ENCODE data around the gene ATP11B. TPM values are rescaled to one million over a fixed set of nuclear protein-coding genes. Genes with fewer than 3 reads are reported as not detected.

Gene ATP11B
- total and polyA plus RNA-seq, 3 donors from 2014 or later: 65.8 to 138 (median 114) TPM

- DNase-seq: no peak
- TF ChIP-seq, protein P1, sequence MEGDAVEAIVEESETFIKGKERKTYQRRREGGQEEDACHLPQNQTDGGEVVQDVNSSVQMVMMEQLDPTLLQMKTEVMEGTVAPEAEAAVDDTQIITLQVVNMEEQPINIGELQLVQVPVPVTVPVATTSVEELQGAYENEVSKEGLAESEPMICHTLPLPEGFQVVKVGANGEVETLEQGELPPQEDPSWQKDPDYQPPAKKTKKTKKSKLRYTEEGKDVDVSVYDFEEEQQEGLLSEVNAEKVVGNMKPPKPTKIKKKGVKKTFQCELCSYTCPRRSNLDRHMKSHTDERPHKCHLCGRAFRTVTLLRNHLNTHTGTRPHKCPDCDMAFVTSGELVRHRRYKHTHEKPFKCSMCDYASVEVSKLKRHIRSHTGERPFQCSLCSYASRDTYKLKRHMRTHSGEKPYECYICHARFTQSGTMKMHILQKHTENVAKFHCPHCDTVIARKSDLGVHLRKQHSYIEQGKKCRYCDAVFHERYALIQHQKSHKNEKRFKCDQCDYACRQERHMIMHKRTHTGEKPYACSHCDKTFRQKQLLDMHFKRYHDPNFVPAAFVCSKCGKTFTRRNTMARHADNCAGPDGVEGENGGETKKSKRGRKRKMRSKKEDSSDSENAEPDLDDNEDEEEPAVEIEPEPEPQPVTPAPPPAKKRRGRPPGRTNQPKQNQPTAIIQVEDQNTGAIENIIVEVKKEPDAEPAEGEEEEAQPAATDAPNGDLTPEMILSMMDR (IDR thresholded peaks at IDR 0.05): no peak
- no peak for TF ChIP-seq POLR2A (IDR thresholded peaks at IDR 0.05)
- intact Hi-C loops (cut with DNase I; ENCODE audit: low total_unique reads): no loop called here
Observed at GRCh38 chr3:182790612-182791011, 2.7 kb upstream of the ATP11B start.

DNA sequence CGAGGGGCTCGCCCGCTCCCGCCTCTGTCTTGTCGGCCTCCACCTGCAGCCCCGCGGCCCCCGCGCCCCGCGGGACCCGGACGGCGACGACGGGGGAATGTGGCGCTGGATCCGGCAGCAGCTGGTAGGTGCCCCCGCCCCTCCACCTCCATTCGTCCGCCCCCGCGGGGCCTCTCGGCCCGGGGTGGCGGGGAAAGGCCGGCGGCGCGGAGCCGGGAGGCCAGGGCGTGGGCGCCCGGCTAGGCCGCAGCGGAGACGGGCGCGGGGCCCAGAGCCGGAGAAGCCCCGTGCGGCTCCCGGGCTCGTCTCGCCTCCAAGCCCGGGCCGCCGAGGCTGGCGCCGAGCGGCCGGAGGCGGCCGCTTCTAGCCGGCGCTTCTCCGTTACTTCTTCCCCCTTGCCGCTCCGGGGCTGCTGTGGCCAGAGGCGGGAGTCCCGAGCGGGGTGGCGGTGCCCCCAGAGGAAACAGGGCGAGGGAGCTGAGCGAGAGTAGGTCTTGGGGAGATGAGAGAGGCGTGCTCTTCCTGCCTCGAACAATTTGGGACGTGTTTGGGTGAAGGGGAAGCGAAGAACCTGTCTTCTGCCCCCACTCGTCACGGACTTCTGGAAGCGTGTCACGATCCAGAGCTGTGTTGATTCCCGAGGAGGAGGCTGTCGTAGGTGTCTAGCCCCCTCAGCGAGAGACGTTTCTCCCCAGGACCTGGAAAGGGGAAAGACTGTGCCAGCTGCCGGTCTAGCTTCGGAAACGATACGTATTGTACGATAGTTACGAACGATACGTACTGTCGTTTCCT is 555 bp downstream of the ATP11B start:
- Histone ChIP-seq H3K4me3 (peak overlapping the region; percentile 86 to 92), H3K27me3 (no peaks in the 10 kb centered on the region), H3K4me1 (peaks cover 6% of the 10 kb centered on the region), H3K27ac (peak overlapping the region; percentile 92 to 94), H3K36me3 (ENCODE audit: low read depth, missing control alignments) (no peaks in the 10 kb centered on the region), H3K9me3 (no peaks in the 10 kb centered on the region)
- DNase-seq: peak; percentile 58
- intact Hi-C loops (cut with DNase I; ENCODE audit: low total_unique reads): no loop called here
- no peak for TF ChIP-seq POLR2A (IDR thresholded peaks at IDR 0.05)
- WGBS, 2 donors: 0% methylated on average over 16 to 60 of the region's 86 CpGs

More at GRCh38 chr3:182790612-182791011, 2.7 kb upstream of the ATP11B start:
- Histone ChIP-seq H3K4me3 (no peak overlapping the region), H3K36me3 (ENCODE audit: low read depth, missing control alignments) (no peaks in the 10 kb centered on the region), H3K4me1 (peaks cover 6% of the 10 kb centered on the region), H3K27me3 (no peaks in the 10 kb centered on the region), H3K27ac (no peak overlapping the region), H3K9me3 (no peaks in the 10 kb centered on the region)
- 63 to 88% methylated on average over 1 of the region's 1 CpG for WGBS, 2 donors

DNA sequence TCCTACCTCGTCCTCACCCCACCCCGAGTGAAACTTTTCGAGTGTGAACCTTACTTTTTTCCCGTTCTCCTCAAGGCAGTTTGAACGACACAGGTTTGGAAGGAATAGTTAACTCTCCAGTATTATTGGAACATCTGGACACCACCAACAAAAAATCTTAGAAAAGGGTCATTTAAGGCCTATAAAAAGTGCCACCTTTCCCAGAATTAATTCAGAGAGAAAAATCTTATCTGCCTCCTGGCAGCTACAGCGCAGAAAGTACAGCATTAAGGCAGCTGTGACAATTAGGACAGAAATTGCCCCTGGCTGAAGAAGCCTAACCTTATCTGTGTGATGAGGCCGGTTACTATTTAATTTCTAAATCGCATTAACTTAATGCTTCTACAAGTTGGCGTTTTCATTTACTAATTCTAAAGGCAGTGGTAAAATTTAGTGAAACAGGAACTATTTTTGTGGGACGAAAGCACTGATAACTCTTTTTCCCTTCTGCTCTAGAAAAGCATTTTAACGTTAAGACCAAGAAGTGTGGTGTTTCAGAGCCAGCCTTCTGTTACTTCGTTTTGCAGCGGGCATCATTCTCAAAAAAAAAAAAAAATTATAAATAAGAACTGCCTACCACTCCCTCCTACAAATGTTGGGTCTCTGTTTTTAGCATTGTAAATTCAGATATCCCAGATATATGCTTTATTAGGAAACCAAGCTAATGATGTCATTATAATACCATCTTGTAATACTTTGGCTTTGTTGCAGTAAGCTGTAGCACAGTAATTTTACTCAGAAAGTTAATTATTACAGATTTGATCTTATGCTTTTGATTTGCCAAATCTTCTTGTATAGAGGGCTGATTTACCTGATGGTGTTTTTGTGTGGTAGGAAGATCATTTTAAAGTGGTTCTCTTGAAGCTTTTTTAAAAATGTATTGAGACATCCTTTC is 1.4 kb downstream of the ATP11B start:
- 3 to 5% methylated on average over 13 of the region's 13 CpGs for WGBS, 2 donors
- Histone ChIP-seq H3K4me1 (peaks cover 6% of the 10 kb centered on the region), H3K27me3 (no peaks in the 10 kb centered on the region), H3K4me3 (peak overlapping the region; percentile 86 to 92), H3K9me3 (no peaks in the 10 kb centered on the region), H3K27ac (peak overlapping the region; percentile 92 to 94), H3K36me3 (ENCODE audit: low read depth, missing control alignments) (no peaks in the 10 kb centered on the region)
- DNase-seq: no peak
- intact Hi-C loops (cut with DNase I; ENCODE audit: low total_unique reads): no loop called here
- no peak for TF ChIP-seq POLR2A (IDR thresholded peaks at IDR 0.05)
- TF ChIP-seq, protein P1 (IDR thresholded peaks at IDR 0.05): no peak

DNA sequence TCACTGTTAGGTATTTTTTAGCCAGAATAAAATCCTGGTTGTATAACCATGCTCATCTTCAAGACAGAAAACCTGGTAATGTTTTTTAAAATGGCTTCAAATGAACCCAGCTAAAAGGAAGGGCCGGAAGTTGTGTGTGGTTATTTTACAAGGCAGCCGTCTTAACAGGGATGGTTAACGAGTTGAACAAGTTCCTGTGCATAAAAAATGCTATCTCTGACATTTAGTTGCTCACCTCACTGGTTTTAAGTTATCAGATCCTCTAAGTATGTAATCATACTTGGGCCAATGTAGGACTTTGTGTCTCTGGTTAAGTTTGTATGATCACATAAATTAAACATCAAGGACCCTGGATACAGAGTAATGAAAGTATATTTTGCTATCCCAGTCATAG is 2.1 kb downstream of the ATP11B start:
- H3K4me3 ChIP-seq: peak overlapping the region; percentile 86 to 92
- intact Hi-C loops (cut with DNase I; ENCODE audit: low total_unique reads): no loop called here
- TF ChIP-seq, protein P1 (IDR thresholded peaks at IDR 0.05): no peak
- TF ChIP-seq POLR2A (IDR thresholded peaks at IDR 0.05): no peak
- DNase-seq: no peak
- peak overlapping the region; percentile 92 to 94 for H3K27ac ChIP-seq
- 24 to 47% methylated on average over 3 of the region's 3 CpGs for WGBS, 2 donors
- H3K9me3 ChIP-seq: no peaks in the 10 kb centered on the region
- no peaks in the 10 kb centered on the region for H3K36me3 ChIP-seq (ENCODE audit: low read depth, missing control alignments)
- H3K27me3 ChIP-seq: no peaks in the 10 kb centered on the region
- H3K4me1 ChIP-seq: peaks cover 6% of the 10 kb centered on the region

DNA sequence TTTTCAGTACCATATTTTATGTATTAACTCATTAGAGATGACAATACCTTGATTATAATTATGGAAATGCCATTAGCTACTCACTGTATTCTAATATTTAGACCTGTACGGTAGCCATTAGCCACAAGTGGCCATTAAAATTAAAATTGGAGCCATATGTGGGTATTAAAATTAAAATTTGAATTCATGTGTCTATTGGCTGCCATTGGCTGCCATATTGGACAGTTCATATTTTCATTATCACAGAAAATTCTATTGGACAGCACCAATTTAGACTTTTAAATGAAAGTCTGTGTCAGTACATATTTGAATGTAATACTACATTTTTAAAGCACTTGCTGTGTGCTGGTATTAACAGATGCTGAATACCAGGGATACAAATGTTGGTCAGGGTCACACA is 3.0 kb downstream of the ATP11B start:
- Histone ChIP-seq H3K27me3 (no peaks in the 10 kb centered on the region), H3K27ac (no peak overlapping the region), H3K36me3 (ENCODE audit: low read depth, missing control alignments) (no peaks in the 10 kb centered on the region), H3K9me3 (no peaks in the 10 kb centered on the region), H3K4me3 (no peak overlapping the region), H3K4me1 (peaks cover 6% of the 10 kb centered on the region)
- WGBS, 2 donors: 63 to 83% methylated on average over 1 of the region's 1 CpG
- DNase-seq: no peak
- TF ChIP-seq, protein P1 (IDR thresholded peaks at IDR 0.05): no peak
- intact Hi-C loops (cut with DNase I; ENCODE audit: low total_unique reads): no loop called here
